Panc1 (cell line): ENCODE results near the gene GLIS1.

Experiments used
- CTCF ChIP-seq: fragments of 450-650 bp; IDR thresholded peaks from 2 replicates; pipeline ENCODE4 v1.5.1; 2017; ENCODE audit warnings: mild to moderate bottlenecking
- REST ChIP-seq, 2 experiments: IDR thresholded peaks; 2 replicates each; pipeline ENCODE4 v1.6.1; 2011 to 2012; ENCODE audit warnings: low read depth in 2 of 2, control low read depth in 1 of 2, low read length in 1 of 2, mild to moderate bottlenecking in 1 of 2, moderate library complexity in 1 of 2; ENCODE audit not compliant: insufficient read depth in 1 of 2

GRCh38 chr1:53559391-53559815 is 179.6 kb downstream of the GLIS1 start:
- TF ChIP-seq CTCF (no peak), REST (IDR thresholded peaks at IDR 0.05; ENCODE audit: insufficient read depth in 1 of 2, low read depth in 2 of 2, low read length in 1 of 2) (no peak)
